HepG2 (cell line): ENCODE measurements around the gene RGS14. TPM values are rescaled to one million over a fixed set of nuclear protein-coding genes. Genes with fewer than 3 reads are reported as not detected.

Experiments
- BRD4 ChIP-seq: sonication (generic); formaldehyde crosslinking; IDR thresholded peaks from 2 replicates; pipeline ENCODE4 v1.4.0; 2020; ENCODE audit warnings: missing genetic modification reagents
- ETV6 ChIP-seq: sonication (generic); formaldehyde crosslinking; conservative IDR thresholded peaks from 2 replicates; pipeline ENCODE4 v1.4.0; 2020; ENCODE audit warnings: missing genetic modification reagents
- HOXA5 ChIP-seq: sonication (generic); formaldehyde crosslinking; IDR thresholded peaks from 2 replicates; pipeline ENCODE4 v1.4.0; 2020; ENCODE audit warnings: missing genetic modification reagents
- POLR2AphosphoS5 ChIP-seq: IDR thresholded peaks from 2 replicates; pipeline ENCODE4 v1.6.1; 2012; ENCODE audit warnings: low read depth, low read length
- RFX3 ChIP-seq: IDR thresholded peaks from 2 replicates; pipeline ENCODE4 v1.6.1; 2016; ENCODE audit warnings: missing biosample characterization, missing genetic modification reagents
- TAF1 ChIP-seq: sonication (generic); formaldehyde crosslinking; IDR thresholded peaks from 2 replicates; pipeline ENCODE4 v1.4.0; 2020; ENCODE audit warnings: missing genetic modification reagents
- TOPORS ChIP-seq: sonication (generic); formaldehyde crosslinking; IDR thresholded peaks from 2 replicates; pipeline ENCODE4 v1.8.0; 2023; ENCODE audit warnings: mild to moderate bottlenecking, missing genetic modification reagents
- WIZ ChIP-seq: sonication (generic); formaldehyde crosslinking; IDR thresholded peaks from 2 replicates; pipeline ENCODE4 v1.5.1; 2020; ENCODE audit warnings: mild to moderate bottlenecking, missing genetic modification reagents
- ZFYVE20 ChIP-seq: sonication (generic); formaldehyde crosslinking; IDR thresholded peaks from 2 replicates; pipeline ENCODE4 v1.8.0; 2023; ENCODE audit warnings: low read depth, mild to moderate bottlenecking, moderate library complexity, missing genetic modification reagents, borderline replicate concordance
- ZNF850 ChIP-seq: sonication (generic); formaldehyde crosslinking; conservative IDR thresholded peaks from 2 replicates; pipeline ENCODE4 v1.9.0; 2021; ENCODE audit warnings: mild to moderate bottlenecking, missing genetic modification reagents
- polyA plus RNA-seq, 8 experiments: library from polyadenylated mRNA; depleted of rRNA in 3 of 8; stranded (reverse) in 7 of 8; unstranded in 1 of 8; fragments of >200 nt; fragmentation: Illumina TruSeq in 4 of 8; extraction: Trizol in 4 of 8; gene quantifications; 2 replicates each; pipeline versions ENCODE4 v1.2.1 to v1.2.3, GENCODE V29; 2011 to 2016; ENCODE audit warnings: low read depth in 4 of 8, missing spikeins in 1 of 8, mixed read lengths in 1 of 8; ENCODE audit not compliant: insufficient read depth in 1 of 8
- total RNA-seq, 5 experiments: library from RNA; depleted of rRNA; stranded (reverse); fragments of >200 nt; fragmentation: Illumina TruSeq; extraction: Trizol; gene quantifications; 2 replicates each; pipeline ENCODE4 v1.2.3, GENCODE V29; 2016; ENCODE audit warnings: low read depth in 1 of 5
- TF ChIP-seq, protein P1 (sequence below): sonication (generic); formaldehyde crosslinking; conservative IDR thresholded peaks from 2 replicates; pipeline ENCODE4 v1.8.0; 2022; ENCODE audit warnings: low read depth, missing genetic modification reagents
- TF ChIP-seq, protein P2 (sequence below): IDR thresholded peaks from 2 replicates; pipeline ENCODE4 v1.6.1; 2016
- TF ChIP-seq, protein P3 (sequence below): sonication (generic); formaldehyde crosslinking; IDR thresholded peaks from 2 replicates; pipeline ENCODE4 v1.4.0; 2020; ENCODE audit warnings: low read depth, mild to moderate bottlenecking, missing genetic modification reagents
- TF ChIP-seq, protein P4 (sequence below): sonication (generic); formaldehyde crosslinking; IDR thresholded peaks from 2 replicates; pipeline ENCODE4 v1.8.0; 2022; ENCODE audit warnings: mild to moderate bottlenecking, missing genetic modification reagents, moderate library complexity
- TF ChIP-seq, protein P5 (sequence below): IDR thresholded peaks from 2 replicates; pipeline ENCODE4 v1.6.1; 2012; ENCODE audit warnings: low read depth, low read length, improper control_type of control experiment
- TF ChIP-seq, protein P6 (sequence below): IDR thresholded peaks from 2 replicates; pipeline ENCODE4 v1.6.1; 2016; ENCODE audit warnings: low read depth, missing genetic modification reagents, missing compliant biosample characterization

The RGS14 gene
- total and polyA plus RNA-seq, 2 of the 13 experiments (the other 11 are each of a cell fraction or from before 2014, with no cell fraction given): 11.1 to 17.2 TPM

DNA sequence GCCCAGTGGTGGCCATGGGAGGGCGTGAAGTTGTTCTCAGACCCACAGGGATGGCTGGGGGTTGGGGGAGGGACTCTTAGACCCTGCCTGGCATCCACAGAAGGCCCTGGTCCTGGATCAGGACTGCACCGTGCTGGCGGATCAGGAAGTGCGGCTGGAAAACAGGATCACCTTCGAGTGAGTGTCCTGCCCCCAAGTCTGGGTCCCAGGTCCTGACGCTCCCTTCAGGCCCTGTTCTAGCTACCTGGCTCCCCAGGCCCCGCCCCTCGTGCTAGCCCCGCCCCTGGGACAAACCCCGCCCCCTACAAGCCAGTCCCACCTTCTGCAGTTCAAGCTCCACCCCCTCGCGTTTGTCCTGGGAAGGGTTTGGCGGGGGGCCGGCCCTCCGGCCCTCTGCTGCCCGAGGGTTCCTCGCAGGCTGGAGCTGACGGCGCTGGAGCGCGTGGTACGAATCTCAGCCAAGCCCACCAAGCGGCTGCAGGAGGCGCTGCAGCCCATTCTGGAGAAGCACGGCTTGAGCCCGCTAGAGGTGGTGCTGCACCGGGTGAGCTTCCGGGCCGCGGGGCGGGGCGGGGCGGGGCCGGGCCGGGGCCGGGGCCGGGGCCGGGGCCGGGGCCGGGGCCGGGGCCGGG is 12.9 kb downstream of the RGS14 start (continued):
- TF ChIP-seq, protein P1, sequence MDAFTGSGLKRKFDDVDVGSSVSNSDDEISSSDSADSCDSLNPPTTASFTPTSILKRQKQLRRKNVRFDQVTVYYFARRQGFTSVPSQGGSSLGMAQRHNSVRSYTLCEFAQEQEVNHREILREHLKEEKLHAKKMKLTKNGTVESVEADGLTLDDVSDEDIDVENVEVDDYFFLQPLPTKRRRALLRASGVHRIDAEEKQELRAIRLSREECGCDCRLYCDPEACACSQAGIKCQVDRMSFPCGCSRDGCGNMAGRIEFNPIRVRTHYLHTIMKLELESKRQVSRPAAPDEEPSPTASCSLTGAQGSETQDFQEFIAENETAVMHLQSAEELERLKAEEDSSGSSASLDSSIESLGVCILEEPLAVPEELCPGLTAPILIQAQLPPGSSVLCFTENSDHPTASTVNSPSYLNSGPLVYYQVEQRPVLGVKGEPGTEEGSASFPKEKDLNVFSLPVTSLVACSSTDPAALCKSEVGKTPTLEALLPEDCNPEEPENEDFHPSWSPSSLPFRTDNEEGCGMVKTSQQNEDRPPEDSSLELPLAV (CRISPR knock-in tag): no peak
- TF ChIP-seq, protein P2, sequence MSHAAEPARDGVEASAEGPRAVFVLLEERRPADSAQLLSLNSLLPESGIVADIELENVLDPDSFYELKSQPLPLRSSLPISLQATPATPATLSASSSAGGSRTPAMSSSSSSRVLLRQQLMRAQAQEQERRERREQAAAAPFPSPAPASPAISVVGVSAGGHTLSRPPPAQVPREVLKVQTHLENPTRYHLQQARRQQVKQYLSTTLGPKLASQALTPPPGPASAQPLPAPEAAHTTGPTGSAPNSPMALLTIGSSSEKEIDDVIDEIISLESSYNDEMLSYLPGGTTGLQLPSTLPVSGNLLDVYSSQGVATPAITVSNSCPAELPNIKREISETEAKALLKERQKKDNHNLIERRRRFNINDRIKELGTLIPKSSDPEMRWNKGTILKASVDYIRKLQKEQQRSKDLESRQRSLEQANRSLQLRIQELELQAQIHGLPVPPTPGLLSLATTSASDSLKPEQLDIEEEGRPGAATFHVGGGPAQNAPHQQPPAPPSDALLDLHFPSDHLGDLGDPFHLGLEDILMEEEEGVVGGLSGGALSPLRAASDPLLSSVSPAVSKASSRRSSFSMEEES (CRISPR knock-in tag): peak; percentile 75; the same call in 1 of the 2 replicates
- TF ChIP-seq WIZ (CRISPR knock-in tag) (no peak), BRD4 (CRISPR knock-in tag) (no peak), ZFYVE20 (no peak), RFX3 (no peak), TOPORS (CRISPR knock-in tag) (no peak), HOXA5 (CRISPR knock-in tag) (0 out of 2 replicates have a peak, but pooled peaks have one; percentile 40), ETV6 (CRISPR knock-in tag) (no peak), POLR2AphosphoS5 (peak; percentile 10), ZNF850 (CRISPR knock-in tag) (no peak), TAF1 (peak; percentile 47; the same call in 1 of the 2 replicates)
- TF ChIP-seq, protein P3, sequence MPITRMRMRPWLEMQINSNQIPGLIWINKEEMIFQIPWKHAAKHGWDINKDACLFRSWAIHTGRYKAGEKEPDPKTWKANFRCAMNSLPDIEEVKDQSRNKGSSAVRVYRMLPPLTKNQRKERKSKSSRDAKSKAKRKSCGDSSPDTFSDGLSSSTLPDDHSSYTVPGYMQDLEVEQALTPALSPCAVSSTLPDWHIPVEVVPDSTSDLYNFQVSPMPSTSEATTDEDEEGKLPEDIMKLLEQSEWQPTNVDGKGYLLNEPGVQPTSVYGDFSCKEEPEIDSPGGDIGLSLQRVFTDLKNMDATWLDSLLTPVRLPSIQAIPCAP (CRISPR knock-in tag): no peak
- TF ChIP-seq, protein P4, sequence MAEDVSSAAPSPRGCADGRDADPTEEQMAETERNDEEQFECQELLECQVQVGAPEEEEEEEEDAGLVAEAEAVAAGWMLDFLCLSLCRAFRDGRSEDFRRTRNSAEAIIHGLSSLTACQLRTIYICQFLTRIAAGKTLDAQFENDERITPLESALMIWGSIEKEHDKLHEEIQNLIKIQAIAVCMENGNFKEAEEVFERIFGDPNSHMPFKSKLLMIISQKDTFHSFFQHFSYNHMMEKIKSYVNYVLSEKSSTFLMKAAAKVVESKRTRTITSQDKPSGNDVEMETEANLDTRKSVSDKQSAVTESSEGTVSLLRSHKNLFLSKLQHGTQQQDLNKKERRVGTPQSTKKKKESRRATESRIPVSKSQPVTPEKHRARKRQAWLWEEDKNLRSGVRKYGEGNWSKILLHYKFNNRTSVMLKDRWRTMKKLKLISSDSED: no peak
- TF ChIP-seq, protein P5, sequence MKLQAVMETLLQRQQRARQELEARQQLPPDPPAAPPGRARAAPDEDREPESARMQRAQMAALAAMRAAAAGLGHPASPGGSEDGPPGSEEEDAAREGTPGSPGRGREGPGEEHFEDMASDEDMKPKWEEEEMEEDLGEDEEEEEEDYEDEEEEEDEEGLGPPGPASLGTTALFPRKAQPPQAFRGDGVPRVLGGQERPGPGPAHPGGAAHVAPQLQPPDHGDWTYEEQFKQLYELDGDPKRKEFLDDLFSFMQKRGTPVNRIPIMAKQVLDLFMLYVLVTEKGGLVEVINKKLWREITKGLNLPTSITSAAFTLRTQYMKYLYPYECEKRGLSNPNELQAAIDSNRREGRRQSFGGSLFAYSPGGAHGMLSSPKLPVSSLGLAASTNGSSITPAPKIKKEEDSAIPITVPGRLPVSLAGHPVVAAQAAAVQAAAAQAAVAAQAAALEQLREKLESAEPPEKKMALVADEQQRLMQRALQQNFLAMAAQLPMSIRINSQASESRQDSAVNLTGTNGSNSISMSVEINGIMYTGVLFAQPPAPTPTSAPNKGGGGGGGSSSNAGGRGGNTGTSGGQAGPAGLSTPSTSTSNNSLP: no peak
- TF ChIP-seq, protein P6, sequence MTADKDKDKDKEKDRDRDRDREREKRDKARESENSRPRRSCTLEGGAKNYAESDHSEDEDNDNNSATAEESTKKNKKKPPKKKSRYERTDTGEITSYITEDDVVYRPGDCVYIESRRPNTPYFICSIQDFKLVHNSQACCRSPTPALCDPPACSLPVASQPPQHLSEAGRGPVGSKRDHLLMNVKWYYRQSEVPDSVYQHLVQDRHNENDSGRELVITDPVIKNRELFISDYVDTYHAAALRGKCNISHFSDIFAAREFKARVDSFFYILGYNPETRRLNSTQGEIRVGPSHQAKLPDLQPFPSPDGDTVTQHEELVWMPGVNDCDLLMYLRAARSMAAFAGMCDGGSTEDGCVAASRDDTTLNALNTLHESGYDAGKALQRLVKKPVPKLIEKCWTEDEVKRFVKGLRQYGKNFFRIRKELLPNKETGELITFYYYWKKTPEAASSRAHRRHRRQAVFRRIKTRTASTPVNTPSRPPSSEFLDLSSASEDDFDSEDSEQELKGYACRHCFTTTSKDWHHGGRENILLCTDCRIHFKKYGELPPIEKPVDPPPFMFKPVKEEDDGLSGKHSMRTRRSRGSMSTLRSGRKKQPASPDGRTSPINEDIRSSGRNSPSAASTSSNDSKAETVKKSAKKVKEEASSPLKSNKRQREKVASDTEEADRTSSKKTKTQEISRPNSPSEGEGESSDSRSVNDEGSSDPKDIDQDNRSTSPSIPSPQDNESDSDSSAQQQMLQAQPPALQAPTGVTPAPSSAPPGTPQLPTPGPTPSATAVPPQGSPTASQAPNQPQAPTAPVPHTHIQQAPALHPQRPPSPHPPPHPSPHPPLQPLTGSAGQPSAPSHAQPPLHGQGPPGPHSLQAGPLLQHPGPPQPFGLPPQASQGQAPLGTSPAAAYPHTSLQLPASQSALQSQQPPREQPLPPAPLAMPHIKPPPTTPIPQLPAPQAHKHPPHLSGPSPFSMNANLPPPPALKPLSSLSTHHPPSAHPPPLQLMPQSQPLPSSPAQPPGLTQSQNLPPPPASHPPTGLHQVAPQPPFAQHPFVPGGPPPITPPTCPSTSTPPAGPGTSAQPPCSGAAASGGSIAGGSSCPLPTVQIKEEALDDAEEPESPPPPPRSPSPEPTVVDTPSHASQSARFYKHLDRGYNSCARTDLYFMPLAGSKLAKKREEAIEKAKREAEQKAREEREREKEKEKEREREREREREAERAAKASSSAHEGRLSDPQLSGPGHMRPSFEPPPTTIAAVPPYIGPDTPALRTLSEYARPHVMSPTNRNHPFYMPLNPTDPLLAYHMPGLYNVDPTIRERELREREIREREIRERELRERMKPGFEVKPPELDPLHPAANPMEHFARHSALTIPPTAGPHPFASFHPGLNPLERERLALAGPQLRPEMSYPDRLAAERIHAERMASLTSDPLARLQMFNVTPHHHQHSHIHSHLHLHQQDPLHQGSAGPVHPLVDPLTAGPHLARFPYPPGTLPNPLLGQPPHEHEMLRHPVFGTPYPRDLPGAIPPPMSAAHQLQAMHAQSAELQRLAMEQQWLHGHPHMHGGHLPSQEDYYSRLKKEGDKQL (CRISPR knock-in tag): no peak
